ENCODE results near the gene METTL24.

The METTL24 gene

DNA sequence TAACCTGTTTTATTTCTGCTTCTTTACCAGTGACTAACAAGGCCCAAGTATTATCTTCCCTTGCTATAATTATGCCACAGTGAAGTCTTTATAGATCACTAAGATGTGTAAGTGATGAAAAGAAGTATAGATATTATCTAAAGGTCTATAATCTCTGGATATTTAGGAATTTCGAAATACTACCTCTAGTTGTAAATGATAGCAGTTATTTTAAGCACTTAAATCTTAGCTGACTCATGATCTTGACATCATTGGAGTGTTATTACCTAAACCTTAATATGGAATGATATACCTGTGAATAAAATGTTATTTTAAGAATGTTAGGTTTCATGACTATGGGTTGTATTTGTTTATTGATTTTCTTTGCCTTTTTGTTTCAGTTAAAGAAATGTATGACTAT is 146.4 kb downstream of the METTL24 start:
- TF ChIP-seq, protein P1, sequence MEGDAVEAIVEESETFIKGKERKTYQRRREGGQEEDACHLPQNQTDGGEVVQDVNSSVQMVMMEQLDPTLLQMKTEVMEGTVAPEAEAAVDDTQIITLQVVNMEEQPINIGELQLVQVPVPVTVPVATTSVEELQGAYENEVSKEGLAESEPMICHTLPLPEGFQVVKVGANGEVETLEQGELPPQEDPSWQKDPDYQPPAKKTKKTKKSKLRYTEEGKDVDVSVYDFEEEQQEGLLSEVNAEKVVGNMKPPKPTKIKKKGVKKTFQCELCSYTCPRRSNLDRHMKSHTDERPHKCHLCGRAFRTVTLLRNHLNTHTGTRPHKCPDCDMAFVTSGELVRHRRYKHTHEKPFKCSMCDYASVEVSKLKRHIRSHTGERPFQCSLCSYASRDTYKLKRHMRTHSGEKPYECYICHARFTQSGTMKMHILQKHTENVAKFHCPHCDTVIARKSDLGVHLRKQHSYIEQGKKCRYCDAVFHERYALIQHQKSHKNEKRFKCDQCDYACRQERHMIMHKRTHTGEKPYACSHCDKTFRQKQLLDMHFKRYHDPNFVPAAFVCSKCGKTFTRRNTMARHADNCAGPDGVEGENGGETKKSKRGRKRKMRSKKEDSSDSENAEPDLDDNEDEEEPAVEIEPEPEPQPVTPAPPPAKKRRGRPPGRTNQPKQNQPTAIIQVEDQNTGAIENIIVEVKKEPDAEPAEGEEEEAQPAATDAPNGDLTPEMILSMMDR (conservative IDR thresholded peaks at IDR 0.05), result no peak
- no peak overlapping the region for H3K27ac ChIP-seq

DNA sequence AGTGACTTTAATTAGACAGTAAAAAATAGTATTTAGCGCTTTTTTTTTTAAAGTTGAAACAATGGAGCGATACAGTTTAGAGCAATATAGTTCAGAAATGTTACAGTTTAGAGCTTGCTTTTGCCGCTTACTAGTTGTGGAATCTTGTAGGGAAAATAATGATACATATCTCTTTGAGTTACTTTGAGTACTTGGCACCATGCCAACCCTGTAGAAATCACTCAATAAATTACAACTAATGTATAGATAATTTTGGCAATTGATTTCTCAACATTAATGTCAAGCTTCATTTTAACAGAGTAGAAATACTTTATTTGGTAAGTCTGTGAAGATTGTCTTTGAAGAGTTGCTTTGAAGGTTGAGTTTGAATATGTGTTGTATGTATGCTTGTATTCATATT is 150.5 kb downstream of the METTL24 start:
- H3K27ac ChIP-seq, result no peak overlapping the region

DNA sequence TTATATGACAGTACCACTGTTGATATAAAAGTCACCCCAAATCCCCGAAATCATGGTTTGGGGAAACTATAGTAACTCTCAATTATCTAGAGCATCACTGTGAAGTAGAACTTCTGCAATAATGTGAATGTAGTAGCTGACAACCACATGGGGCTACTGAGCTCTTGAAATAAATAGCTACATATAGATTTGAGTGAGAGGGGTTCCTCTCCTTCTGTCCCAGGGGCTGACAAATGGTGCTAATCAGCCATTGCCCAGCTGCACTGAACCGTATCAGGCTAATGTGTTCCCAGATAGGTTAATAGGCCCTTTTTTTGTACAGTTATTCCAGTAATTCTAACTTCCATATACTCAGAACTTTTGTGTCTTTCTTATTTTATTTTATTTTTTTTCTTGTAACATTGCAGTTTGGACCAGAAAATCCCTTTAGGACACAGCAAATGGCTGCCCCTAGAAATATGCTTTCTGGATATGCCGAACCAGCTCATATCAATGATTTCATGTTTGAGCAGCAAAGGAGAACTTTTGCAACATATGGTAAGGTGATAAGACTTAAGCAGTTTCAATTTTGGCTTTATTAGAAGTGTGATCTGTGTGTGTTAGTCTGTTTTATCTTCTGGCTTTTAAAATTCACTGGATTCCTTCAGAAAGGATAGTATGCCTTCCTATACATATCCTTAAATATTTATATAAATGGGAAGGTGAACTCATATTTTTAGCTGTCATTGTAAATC is 156.8 kb downstream of the METTL24 start:
- no peak overlapping the region for H3K27ac ChIP-seq
- TF ChIP-seq, protein P1 (conservative IDR thresholded peaks at IDR 0.05), result no peak

More for the DNA sequence above, 150.5 kb downstream of the METTL24 start:
- TF ChIP-seq, protein P1 (conservative IDR thresholded peaks at IDR 0.05), result no peak

DNA sequence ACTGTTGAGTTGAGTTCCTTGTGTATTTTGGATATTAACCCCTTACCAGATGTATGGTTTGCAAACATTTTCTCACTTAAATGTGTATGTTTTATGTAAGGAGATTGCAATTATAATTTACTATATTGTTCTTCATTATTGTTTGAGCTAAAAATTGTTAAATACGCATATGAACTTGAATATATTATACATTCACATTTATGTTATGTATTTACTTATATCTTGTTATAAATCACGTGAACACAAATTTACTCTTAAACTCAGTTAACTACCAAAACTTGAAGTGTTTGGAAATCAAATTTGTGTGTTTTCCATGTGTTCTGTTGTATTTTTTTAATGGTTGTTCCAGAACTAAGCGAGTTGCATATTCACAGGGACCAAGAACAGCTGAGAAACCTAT is 159.6 kb downstream of the METTL24 start:
- TF ChIP-seq, protein P1 (conservative IDR thresholded peaks at IDR 0.05), result no peak
- H3K27ac ChIP-seq, result no peak overlapping the region

DNA sequence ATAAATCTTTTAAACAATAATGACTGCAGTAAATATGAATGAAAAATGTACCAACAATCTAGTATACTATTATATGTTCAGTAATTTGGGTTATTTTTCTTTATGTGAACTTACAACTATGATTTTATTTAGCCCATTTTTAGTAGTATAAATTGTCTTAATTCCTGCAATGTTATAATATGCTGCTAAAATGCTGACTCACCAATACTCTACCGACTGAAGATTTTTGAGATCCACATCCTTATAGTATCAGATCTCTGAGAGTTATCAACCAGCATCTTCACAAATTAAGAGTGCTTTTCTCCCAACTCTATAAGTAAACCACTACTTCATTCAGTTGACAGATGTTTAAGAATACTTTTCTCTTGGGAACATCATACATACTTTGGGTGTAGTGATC is 161.3 kb downstream of the METTL24 start:
- H3K27ac ChIP-seq, result no peak overlapping the region
- TF ChIP-seq, protein P1 (conservative IDR thresholded peaks at IDR 0.05), result no peak

DNA sequence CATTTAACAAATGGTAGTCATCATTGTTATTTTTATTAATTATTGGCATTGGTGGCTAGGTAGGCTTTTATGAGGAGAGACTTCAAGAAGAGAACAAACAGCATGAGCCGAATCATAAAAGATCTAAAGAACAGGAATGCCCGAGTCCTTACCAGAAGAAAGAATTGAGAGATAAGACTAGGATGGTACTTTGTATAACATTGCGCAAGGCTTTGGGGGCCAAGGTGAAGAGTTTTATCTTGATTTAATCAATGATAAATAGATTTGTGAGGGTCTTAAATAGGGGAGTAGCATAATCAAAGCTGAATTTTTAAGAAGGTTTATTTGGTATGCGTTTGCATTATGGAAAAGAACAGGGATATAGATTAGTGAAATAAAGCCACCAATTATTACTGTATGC is 162.5 kb downstream of the METTL24 start:
- TF ChIP-seq, protein P1 (conservative IDR thresholded peaks at IDR 0.05), result no peak
- no peak overlapping the region for H3K27ac ChIP-seq

Measured in VCaP (cell line).